WERI-Rb-1 (cell line): Measurements from ENCODE around the gene ADCY5.

Experiments used
- DNase-seq: peaks from one replicate; pipeline ENCODE4 v3.0.0-alpha.2; 2020
- H3K27ac ChIP-seq: fragments of 250-450 bp; sonication (Bioruptor Pico); 2 replicates; pipeline ENCODE4 v1.5.1; 2020; ENCODE audit warnings: mild to moderate bottlenecking, moderate library complexity
- H3K27me3 ChIP-seq: fragments of 250-450 bp; sonication (Bioruptor Pico); 2 replicates; pipeline ENCODE4 v1.5.1; 2021; ENCODE audit warnings: mild to moderate bottlenecking, low read depth, moderate library complexity; ENCODE audit not compliant: insufficient read depth, severe bottlenecking
- H3K36me3 ChIP-seq: fragments of 250-450 bp; sonication (Bioruptor Pico); 2 replicates; pipeline ENCODE4 v1.5.1; 2020; ENCODE audit warnings: mild to moderate bottlenecking, moderate library complexity
- H3K4me3 ChIP-seq: 2 replicates; pipeline ENCODE4 v1.5.1; 2011; ENCODE audit warnings: low read depth, mild to moderate bottlenecking, control low read depth, low read length
- H3K9me3 ChIP-seq: fragments of 250-450 bp; sonication (Bioruptor Pico); 2 replicates; pipeline ENCODE4 v1.5.1; 2021; ENCODE audit warnings: mild to moderate bottlenecking, moderate library complexity; ENCODE audit not compliant: severe bottlenecking
- CTCF ChIP-seq: IDR thresholded peaks from 2 replicates; pipeline ENCODE4 v1.5.1; 2011; ENCODE audit warnings: low read depth, mild to moderate bottlenecking, control low read depth, inconsistent platforms, low read length

Gene ADCY5

DNA sequence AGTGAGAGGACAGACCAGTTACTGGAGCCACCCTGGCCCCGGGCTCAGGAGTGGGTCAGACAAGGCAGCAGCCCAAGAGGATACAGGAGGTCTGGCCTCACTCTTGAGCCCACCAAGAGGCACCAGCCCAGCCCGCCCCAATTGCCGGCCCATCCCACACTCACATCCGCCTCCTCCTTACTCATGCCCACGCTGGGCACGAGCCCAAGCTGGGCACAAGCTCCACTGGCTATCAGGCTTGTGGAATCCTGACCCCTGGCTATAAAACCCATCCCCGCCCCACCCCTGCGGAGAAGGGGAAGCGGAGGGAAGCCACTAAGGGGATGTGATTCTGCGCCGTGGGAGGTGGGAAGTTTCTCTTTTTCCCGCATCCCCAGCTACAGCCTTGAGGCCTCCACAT lies 25.9 kb downstream of the ADCY5 start:
- Histone ChIP-seq H3K9me3 (no peaks in the 10 kb centered on the region), H3K27me3 (no peaks in the 10 kb centered on the region), H3K27ac (no peak overlapping the region), H3K36me3 (no peaks in the 10 kb centered on the region), H3K4me3 (no peak overlapping the region)
- no peak for DNase-seq
- no peak for TF ChIP-seq CTCF

DNA sequence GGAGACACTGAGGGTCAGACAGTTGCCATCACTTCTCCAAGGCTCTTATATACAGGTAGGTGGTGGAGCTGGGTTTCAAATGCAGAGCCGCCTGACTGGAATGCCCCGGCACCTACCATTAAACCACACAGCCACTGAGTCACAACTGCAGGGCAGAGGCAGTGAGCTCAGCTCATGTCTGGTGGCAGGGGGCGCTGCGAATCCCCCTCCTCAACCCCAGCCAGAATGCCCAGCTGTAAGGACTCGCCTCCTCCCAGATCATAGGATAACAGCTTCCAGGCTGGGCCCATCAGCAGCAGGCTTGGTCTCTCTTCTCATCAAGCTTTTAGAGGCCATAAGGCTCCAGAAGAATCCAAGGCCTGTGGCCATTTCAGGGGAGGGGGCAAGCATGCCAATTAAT lies 26.4 kb downstream of the ADCY5 start:
- Histone ChIP-seq H3K27ac (no peak overlapping the region), H3K27me3 (no peaks in the 10 kb centered on the region), H3K9me3 (no peaks in the 10 kb centered on the region), H3K4me3 (no peak overlapping the region), H3K36me3 (no peaks in the 10 kb centered on the region)
- no peak for TF ChIP-seq CTCF
- DNase-seq = no peak

GRCh38 chr3:123421353-123422174 lies 27.3 kb downstream of the ADCY5 start:
- Histone ChIP-seq H3K4me3 (no peak overlapping the region), H3K9me3 (no peaks in the 10 kb centered on the region), H3K27ac (no peak overlapping the region), H3K36me3 (no peaks in the 10 kb centered on the region), H3K27me3 (no peaks in the 10 kb centered on the region)
- TF ChIP-seq CTCF = no peak
- no peak for DNase-seq

GRCh38 chr3:123420416-123420968 lies 28.4 kb downstream of the ADCY5 start:
- Histone ChIP-seq H3K27ac (no peak overlapping the region), H3K36me3 (no peaks in the 10 kb centered on the region), H3K9me3 (no peaks in the 10 kb centered on the region), H3K4me3 (no peak overlapping the region), H3K27me3 (no peaks in the 10 kb centered on the region)
- no peak for TF ChIP-seq CTCF
- no peak for DNase-seq

- Histone ChIP-seq H3K9me3 (no peaks in the 10 kb centered on the region), H3K36me3 (no peaks in the 10 kb centered on the region), H3K4me3 (no peak overlapping the region), H3K27me3 (no peaks in the 10 kb centered on the region), H3K27ac (no peak overlapping the region)
- TF ChIP-seq CTCF = no peak
- DNase-seq = no peak
Measured at GRCh38 chr3:123419850-123420297, 29.0 kb downstream of the ADCY5 start.
